Lower lobe of right lung (tissue), 2 donors: ENCODE data around the gene TMEM51. TPM values are rescaled to one million over a fixed set of nuclear protein-coding genes. Genes with fewer than 3 reads are reported as not detected.

Experiments
- ATAC-seq, 2 donors: fragments of 200-7000 bp; cut with Tn5 transposase; one replicate each; pipeline ENCODE4 v1.9.1; 2020 to 2022; ENCODE audit warnings: mild to moderate bottlenecking in 2 of 2, moderate library complexity in 2 of 2
- DNase-seq: peaks from one replicate; pipeline ENCODE4 v3.0.0-alpha.2; 2020
- H3K27ac ChIP-seq: fragments of 200-600 bp; one replicate; pipeline ENCODE4 v1.8.0; 2022
- H3K27me3 ChIP-seq: fragments of 200-600 bp; one replicate; pipeline ENCODE4 v1.8.0; 2022; ENCODE audit warnings: low read depth
- H3K36me3 ChIP-seq: fragments of 200-600 bp; one replicate; pipeline ENCODE4 v1.8.0; 2022; ENCODE audit warnings: mild to moderate bottlenecking
- H3K4me1 ChIP-seq: fragments of 200-600 bp; one replicate; pipeline ENCODE4 v1.8.0; 2022
- H3K4me3 ChIP-seq: fragments of 200-600 bp; one replicate; pipeline ENCODE4 v1.8.0; 2022; ENCODE audit warnings: mild to moderate bottlenecking
- H3K9me3 ChIP-seq: fragments of 200-600 bp; one replicate; pipeline ENCODE4 v1.8.0; 2022
- CTCF ChIP-seq: fragments of 200-600 bp; IDR thresholded peaks from one replicate; pipeline ENCODE4 v1.8.0; 2022; ENCODE audit warnings: antibody characterized with exemption, mild to moderate bottlenecking
- intact Hi-C: fragments of 100-400 bp; cut with DNase I; formaldehyde crosslinking; loops from one replicate; pipeline ENCODE4 v1.11.0; 2022
- total RNA-seq: library from RNA; stranded (reverse); fragmentation: NEBNext Ultra II Directional; extraction: Animal tissue kit (Norgen Biotek cat#: 25700); gene quantifications from one replicate; pipeline ENCODE4 v1.2.1, GENCODE V29; 2021
- donor health status: DM: no; HTN: yes; CAD: no; lungs with severe emphysema.

TMEM51 gene
- total RNA-seq, 1 donor from 2014 or later: 18.4 TPM

GRCh38 chr1:15257309-15257708, 103.8 kb downstream of the TMEM51 start:
- DNase-seq: no peak
- H3K27me3 ChIP-seq: no peaks in the 10 kb centered on the region
- no peak for ATAC-seq
- no peak for TF ChIP-seq CTCF
- no peaks in the 10 kb centered on the region for H3K36me3 ChIP-seq
- H3K9me3 ChIP-seq: no peaks in the 10 kb centered on the region
- intact Hi-C loops: no loop called here
- H3K27ac ChIP-seq: peak overlapping the region; percentile 73
- H3K4me1 ChIP-seq: peaks cover 56% of the 10 kb centered on the region
- no peak overlapping the region for H3K4me3 ChIP-seq

GRCh38 chr1:15258833-15259621, 105.5 kb downstream of the TMEM51 start:
- DNase-seq (no peak), ATAC-seq (peak; percentile 9 to 34)
- intact Hi-C loops: no loop called here
- no peaks in the 10 kb centered on the region for H3K27me3 ChIP-seq
- no peak for TF ChIP-seq CTCF
- H3K9me3 ChIP-seq: no peaks in the 10 kb centered on the region
- H3K4me1 ChIP-seq: peaks cover 55% of the 10 kb centered on the region
- peak overlapping the region; percentile 73 for H3K27ac ChIP-seq
- H3K36me3 ChIP-seq: no peaks in the 10 kb centered on the region
- H3K4me3 ChIP-seq: peak overlapping the region; percentile 7

- Histone ChIP-seq H3K36me3 (no peaks in the 10 kb centered on the region), H3K4me3 (no peak overlapping the region), H3K27me3 (no peaks in the 10 kb centered on the region), H3K27ac (peak overlapping the region; percentile 73), H3K4me1 (peaks cover 55% of the 10 kb centered on the region), H3K9me3 (no peaks in the 10 kb centered on the region)
- ATAC-seq: no peak
- TF ChIP-seq CTCF: no peak
- intact Hi-C loops: no loop called here
- no peak for DNase-seq
Measured at GRCh38 chr1:15259622-15260007, 106.1 kb downstream of the TMEM51 start.

GRCh38 chr1:15260418-15261154, 107.0 kb downstream of the TMEM51 start:
- DNase-seq (no peak), ATAC-seq (peak in 1 of 2 donors; percentile 4)
- H3K27ac ChIP-seq: peak overlapping the region; percentile 73
- H3K36me3 ChIP-seq: no peaks in the 10 kb centered on the region
- H3K4me1 ChIP-seq: peaks cover 55% of the 10 kb centered on the region
- no peaks in the 10 kb centered on the region for H3K27me3 ChIP-seq
- TF ChIP-seq CTCF: no peak
- intact Hi-C loops: no loop called here
- H3K4me3 ChIP-seq: peak overlapping the region; percentile 29
- peaks cover 4% of the 10 kb centered on the region for H3K9me3 ChIP-seq

- Histone ChIP-seq H3K4me1 (peaks cover 55% of the 10 kb centered on the region), H3K27ac (peak overlapping the region; percentile 73), H3K27me3 (no peaks in the 10 kb centered on the region), H3K36me3 (no peaks in the 10 kb centered on the region), H3K4me3 (peak overlapping the region; percentile 29), H3K9me3 (peaks cover 4% of the 10 kb centered on the region)
- intact Hi-C loops: no loop called here
- peak; percentile 85 to 91 for ATAC-seq
- peak; percentile 84 for DNase-seq
- TF ChIP-seq CTCF: no peak
Measured at GRCh38 chr1:15261155-15262002, 107.8 kb downstream of the TMEM51 start.
